HG03469 (cell line): ENCODE results near the gene MYO7B.

Experiments used
- ATAC-seq: cut with Tn5 transposase; IDR thresholded peaks from one replicate; pipeline ENCODE4 v1.9.1; 2021; ENCODE audit warnings: mild to moderate bottlenecking, moderate library complexity, moderate number of reproducible peaks; ENCODE audit not compliant: unreplicated experiment

The MYO7B gene

DNA sequence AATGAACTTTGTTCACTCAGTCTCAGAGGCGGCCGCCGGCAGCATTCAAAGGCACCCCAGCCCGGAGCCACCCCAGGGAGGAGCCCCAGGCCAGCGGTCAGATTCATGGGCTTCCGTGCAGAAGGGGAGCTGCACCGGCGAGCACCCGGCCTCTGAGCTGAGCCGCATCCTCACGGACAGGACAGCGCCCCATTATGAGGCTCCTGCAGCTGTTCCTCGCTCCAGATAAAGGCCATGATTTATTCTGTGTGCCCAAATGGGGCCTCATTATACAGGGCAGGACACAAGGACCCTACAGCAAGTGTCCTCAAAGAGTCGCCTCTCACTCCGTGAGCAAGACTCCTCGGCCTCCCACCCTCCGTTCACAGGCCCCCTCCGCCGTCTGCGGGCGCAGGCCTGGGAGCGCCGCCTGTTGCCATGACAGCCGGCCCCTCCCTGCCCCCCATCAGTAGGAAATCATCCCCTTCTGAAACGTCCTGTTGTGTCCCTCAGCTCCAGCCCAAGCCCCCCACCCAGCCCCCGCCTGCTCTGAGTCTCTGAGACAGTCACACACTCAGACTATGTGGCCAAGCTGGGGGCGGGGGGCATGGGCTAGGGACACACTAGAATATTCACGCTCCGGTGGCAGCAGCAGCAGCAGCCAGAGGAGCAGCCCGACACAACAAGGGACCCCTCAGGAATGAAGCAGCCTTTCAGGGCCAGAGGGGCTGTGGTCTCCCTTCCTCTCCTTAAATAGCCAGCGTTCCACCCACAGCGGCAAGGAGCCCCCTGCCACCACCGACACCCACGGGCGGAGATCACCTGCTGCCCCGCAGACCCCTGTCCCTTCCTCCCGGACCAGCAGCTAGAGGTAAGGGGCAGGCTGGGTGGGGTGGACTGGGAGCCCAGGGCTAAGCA is 110.2 kb downstream of the MYO7B start, which contains the start of gene GPR17:
Gene GPR17 (plus strand): TSS at position 759 of the 897 bp plus-strand sequence. CDS start 4,583 bp downstream, outside the sequence.
- ATAC-seq = no peak

DNA sequence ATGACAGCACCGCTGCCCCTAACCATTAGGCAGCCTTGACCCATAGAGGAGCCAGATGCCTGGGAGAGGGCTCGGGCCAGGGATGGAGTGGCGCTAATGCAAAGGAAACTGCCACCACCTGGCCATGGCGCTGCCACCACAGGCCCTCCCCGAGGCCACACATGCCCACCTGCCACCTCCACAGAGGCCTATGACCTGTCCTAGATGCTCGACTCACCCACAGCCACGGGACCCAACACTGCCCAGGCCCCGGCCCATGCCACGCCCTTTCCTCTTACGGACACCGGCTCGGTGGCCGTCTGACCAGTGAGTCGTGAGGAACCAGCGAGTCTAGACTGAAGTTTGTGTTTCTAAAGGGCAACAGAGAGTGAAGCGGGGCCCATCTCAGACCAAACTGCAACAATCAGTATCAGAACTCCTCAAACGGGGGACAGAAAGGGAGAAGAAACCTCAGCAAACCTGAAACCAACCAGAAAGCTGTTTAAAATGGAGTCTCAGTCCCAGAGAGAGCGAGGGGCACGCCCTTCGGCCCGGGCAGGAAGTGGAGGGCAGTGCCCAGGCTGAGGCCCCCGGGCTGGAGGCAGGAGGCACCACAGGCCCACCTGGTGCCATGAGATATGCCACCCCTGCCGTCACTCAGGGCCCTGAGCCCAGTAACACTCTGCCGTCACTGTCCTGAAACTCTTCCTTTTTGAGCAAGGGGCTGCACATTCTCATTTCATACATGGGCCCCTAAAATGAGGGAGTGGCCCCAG is 111.2 kb downstream of the MYO7B start:
- no peak for ATAC-seq

DNA sequence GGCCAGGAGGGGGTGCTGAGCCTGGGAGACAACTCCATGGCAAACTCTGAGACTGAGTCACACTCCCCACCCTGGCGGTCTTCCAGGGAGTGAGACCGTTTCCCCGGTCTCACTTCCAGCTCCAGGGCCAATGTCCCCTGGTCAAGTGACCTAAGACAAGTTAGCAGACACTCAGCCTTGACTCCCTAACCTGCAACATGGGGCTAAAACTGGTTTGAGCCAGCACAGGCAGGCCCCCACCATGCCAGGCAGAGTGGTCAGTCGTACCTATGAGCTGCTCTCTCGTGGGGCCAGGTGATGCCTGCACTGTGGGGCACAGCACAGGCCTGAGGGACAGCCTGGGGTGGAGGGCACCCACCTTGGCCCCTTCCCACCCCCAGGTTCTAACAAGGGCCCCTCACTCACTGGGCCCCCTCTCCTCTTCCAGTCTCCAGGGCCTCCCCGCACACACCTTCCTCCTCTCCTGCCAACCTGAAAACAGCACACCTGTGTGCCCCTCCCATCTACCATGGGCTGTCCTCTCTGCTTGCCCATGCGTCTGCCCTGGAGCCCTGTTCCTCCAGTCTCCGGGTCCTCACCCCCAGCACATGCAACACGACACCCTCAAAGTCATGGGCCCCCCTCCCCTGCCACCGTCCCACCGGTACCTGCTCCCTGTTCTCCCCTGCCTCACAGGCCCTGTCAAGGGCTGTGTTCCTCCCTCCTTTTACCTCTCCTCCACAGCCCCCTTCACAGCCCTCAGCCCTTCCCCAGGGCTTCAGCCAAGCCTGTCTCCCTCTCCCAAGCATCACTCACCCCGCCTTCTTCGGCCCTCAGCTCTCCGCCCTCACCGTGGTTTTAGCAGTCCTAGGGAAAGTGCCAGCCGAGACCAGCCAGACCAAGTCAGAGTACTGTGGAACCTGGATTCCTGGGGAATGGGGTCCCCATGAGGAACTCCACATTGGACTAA is 112.0 kb downstream of the MYO7B start:
- no peak for ATAC-seq

DNA sequence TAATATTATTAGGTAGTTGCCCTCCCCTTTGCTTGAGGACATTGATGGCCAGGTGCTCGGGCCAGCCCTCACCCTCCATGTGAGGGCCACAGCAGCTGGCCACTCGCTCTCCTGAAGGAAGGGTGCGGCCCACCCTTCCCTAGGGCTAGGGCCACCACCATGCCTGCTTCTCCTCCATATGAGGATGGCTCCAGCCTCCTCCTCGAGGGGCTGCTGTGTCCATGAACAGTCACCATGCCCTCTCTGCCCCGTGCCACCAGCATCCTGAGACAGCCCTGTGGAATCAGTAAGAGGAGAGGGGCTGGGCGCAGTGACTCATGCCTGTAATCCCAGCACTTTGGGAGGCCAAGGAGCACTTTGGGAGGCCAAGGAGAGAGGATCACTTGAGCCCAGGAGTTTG is 112.8 kb downstream of the MYO7B start:
- no peak for ATAC-seq

DNA sequence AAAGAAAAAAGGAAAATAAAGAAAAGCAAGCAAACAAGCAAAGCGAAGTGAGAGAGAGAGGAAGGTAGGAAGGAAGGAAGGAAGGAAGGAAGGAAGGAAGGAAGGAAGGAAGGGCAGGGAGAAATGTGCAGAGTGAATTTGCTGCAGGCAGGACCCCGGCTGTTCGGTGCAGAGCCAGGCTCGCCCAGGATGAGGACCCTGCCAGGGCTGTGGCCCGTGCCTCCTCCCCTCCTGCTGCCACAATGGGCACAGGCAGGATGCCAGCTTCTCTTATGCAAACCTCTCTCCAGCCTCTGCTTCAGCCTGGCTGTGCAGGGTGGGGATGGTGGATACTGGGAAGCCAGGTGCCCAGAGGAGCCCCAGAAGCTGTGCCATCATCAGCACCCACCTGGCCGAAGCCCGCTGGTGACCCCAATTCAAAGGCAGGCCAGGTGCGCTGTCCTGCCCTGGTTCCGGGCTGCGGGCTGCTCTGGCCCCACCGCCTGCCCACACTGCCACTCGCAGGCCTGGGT is 113.7 kb downstream of the MYO7B start:
- no peak for ATAC-seq

DNA sequence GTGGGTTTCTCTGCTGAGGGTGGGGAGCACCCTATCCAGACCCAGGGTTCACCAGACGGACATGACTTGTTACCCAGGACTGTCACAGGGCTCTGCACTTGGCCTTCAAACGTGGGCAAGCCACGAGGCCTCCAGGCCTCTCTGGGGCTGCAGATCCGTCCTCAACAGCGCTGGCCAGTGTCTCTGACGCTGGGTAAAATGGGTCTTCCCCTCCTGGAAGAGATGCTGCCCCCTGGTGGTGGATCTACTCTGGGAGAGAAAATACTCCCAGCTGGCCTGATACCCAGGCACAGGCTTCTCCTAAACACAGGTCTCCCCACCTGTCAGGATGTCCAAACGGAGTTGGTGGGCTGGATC is 114.2 kb downstream of the MYO7B start:
- no peak for ATAC-seq

DNA sequence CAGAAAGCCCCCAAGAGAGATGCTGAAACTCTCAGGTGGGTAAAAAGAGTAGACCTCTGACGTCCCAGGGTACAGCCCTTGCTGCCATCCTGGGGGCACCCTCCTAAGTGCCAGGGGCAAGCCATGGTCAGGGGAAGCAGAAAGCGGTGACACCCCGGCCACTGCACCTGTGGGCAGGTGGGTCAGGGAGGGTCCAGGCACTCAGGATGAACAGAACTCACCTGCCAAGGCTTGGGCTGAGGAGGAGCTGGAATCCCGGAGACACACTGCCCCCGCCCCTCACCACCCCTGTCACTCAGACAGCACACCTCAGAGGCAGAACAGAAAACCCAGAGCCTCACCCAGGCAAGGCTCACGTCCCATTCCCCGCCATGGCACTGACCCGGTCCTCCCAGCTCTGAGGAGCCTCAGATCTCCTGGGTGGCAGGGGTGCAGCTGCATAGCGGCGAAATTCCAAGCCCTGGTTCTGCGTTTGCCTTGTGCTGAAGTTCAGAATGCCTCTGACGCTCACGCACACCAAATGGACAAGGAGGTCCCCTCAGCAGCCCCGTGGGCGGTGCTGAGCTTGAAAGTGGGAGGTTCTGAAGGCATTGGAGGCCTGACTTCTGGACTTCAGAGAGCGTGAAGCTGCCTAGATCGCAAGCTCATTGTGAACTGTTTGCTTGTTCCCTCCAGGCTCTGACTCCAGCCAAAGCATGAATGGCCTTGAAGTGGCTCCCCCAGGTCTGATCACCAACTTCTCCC is 114.7 kb downstream of the MYO7B start:
- no peak for ATAC-seq

DNA sequence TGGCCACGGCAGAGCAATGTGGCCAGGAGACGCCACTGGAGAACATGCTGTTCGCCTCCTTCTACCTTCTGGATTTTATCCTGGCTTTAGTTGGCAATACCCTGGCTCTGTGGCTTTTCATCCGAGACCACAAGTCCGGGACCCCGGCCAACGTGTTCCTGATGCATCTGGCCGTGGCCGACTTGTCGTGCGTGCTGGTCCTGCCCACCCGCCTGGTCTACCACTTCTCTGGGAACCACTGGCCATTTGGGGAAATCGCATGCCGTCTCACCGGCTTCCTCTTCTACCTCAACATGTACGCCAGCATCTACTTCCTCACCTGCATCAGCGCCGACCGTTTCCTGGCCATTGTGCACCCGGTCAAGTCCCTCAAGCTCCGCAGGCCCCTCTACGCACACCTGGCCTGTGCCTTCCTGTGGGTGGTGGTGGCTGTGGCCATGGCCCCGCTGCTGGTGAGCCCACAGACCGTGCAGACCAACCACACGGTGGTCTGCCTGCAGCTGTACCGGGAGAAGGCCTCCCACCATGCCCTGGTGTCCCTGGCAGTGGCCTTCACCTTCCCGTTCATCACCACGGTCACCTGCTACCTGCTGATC is 115.4 kb downstream of the MYO7B start:
- no peak for ATAC-seq

DNA sequence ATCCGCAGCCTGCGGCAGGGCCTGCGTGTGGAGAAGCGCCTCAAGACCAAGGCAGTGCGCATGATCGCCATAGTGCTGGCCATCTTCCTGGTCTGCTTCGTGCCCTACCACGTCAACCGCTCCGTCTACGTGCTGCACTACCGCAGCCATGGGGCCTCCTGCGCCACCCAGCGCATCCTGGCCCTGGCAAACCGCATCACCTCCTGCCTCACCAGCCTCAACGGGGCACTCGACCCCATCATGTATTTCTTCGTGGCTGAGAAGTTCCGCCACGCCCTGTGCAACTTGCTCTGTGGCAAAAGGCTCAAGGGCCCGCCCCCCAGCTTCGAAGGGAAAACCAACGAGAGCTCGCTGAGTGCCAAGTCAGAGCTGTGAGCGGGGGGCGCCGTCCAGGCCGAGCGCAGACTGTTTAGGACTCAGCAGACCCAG is 115.9 kb downstream of the MYO7B start:
- ATAC-seq = no peak

DNA sequence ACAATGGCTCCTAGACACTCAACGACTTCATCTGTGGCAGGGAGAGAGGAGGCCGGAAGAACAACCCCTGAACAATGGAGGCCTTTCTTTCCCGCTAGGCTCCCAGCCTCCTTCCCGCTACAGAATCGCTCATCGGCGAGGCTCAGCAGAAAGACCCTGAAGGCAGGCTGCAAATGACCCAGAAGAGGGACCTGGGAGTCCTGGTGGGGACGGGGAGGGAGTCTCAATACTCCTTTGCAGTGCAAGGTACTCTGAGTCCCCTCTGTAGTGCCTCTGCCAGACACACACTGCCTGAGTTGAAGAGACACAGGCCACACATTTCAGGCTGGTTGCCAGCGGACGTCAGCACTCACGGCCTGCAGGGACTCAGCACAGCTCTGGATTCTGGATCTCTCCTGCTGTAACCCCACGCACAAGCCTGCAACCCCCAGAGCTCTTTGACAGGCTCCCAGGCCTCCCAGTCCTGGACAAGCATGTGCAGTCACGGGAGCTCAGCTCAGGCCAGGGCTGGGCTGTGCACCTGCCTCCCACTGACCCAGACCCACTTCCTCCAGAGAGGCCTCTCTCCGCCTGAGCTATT is 116.6 kb downstream of the MYO7B start:
- no peak for ATAC-seq

DNA sequence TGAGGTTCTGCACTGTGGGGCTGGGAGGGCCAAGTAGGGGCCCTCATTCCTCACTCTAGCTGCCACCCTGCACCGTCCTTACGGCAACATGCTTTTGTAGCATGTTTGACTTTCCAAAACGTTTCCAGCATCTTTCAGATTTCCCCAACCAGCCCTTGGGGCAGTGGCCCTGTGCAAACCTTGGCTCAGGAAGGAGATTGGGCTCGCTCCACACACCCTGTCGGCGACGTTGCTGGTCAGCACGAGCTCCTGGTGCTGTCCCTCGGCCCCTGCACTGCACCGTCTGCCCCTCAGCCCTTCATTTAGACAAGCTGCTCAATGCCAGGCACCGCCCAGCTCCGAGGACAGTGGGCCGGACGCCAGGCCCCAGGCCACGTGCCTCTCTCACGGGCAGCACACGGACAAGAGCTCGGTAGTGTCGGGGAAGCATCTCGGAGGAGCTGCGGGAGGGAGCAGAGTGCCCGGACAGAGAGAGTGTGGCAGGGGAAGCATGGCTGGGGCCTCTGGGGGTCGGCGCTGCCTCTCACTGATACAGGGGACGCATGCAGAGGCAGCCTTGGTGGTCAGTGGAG is 117.4 kb downstream of the MYO7B start:
- no peak for ATAC-seq

DNA sequence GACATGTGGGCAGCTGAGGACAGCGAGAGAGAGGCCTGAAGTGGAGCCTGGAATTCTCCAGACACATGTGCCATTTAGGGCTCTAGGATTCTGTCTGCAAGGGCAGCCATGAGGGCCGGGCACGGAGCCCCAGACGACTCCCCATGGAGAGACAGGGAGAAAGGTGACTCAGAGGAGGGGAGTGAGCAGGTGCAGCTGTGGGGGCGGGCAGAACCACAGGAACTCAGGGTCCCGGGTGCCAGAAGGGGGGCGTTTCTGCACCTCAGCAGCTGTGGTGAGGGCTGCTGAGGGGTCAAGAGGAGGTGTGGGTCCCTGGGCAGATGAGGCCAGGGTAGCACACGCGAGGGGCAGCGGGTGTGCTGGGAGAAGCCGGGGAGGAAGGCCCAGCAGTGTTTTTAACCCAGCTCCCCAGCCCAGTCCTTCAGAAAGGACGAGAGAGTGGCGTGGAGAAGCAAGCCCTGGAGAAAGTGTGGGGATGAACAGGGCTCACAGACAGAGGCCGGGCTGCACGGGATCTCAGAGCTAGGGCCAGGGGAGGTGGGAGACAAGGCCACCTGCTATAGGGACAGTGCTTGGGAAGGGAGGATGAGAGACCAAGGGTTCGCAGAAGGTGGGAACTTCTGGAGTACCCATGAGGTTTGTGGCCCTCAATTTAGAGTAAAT is 118.1 kb downstream of the MYO7B start:
- ATAC-seq = no peak

DNA sequence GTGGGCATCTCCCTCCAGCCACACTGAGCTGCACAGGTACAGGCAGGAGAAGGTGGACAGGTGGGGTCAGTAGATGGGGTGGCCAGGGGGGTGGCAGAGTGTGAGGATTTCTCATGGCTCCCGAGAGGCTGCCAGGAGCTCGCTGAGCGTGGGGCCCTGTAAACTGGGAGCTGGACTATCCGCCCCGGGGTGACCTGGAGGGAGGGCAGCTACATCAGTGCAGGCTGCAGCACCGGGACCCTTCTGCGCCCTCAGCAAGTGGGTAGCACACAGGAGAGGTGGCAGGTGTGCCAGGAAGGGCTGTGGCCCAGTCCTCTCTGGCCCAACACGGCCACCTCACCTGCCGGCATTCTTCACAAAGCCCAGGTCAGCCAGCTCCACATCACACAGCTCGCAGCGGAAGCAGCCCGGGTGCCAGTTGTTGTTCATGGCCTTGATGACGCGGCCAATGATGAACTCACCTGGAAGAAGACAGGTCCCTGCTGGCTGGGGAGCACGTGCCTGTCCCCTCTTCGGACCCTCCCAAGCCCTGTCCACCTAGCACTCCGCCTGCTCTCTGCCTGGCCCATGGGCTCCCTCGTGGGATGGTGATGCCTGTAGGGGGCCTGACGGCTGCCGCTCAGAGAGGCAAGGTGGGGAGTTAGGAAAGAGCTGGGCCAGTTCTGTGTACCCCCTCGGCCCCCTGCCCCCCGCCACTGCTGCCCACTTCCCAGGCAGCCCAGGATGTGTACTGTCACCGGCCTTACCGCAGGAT is 118.8 kb downstream of the MYO7B start:
- ATAC-seq = no peak

DNA sequence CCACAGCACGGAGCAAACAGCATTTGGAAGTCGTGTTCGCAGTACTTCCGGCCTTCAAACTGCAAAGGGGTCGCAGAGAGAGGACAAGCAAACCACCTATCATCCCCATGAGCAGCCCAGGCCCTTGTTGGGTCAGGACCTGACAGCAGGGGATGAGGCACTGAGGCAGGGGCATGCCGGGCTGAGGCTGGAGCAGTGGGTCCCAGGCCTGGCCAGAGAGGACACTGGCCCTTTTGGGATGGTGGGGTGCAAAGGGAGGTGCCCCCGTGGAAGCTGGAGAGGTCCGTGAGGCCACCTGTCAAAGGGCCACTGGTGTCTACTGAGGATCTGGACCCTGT is 119.3 kb downstream of the MYO7B start:
- no peak for ATAC-seq

DNA sequence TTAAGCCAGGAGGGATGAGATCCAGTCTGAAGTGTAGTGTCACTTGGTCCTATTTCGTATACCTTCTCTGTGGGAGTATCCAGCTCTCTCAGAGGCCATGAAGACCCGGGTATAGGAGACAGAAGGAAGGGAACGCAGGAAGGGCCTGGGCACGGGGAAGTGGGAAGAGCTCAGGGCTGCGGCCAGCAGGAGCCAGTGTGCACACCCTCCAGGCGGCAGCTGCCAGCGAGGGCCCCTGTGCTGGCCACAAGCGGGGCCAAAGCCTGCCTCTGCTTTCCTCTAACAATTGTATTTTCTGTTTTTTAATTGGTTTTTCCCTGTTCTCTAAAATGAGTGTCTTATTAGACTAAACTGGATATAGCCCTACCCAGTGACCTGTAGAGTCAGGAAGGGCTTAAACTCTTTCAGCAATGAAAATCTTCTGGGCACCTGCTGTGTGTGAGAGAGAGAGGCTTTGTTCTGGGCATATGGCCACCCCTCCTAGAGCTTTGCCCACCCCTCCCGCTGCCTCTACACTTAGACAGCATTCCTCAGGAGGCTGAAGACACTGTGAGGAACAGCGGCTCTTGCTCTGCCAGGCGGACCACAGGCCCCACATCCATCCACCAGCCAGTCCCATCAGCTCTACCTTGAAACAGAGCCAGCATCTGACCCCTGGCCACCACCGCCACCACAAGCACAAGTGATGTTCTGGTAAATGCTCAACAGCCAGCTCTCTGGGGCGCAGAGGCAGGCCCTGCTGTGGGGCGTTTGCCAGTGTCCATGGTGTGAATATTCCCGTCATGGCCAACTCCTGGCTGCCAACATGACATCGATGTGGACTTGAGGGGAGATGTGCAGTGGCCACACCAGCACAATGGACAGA is 120.0 kb downstream of the MYO7B start:
- ATAC-seq = no peak

DNA sequence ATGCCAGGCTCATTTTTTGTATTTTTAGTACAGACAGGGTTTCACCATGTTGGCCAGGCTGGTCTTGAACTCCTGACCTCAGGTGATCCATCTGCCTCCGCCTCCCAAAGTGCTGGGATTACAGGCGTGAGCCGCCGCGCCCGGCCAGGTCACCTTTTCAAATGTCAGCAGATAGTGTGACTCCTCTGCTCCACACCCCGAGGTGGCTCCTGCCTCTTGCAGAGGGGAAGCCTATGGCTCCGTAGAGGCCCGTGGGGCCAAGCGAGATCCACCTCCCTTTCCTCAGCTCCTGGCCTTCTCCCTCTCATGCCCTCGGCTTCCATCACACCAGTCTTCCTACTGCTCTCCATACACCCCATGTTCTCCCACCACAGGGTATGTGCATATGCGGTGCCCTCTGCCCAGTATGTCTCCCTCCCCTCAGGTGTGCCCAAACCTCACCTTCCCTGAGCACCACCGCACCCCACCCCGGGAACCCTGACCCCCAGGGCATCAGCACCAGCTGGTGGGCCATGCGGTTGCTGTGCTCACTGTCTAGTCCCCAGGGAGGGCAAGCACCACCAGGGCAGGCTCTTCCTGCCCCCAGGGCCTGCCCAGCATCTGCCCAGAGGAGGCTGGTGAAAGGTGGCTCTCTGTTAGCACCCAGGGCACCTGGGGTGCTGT is 121.2 kb downstream of the MYO7B start:
- no peak for ATAC-seq
